HG03135 (cell line): ENCODE results near the gene MT2A.

Experiments
- ATAC-seq: cut with Tn5 transposase; IDR thresholded peaks from one replicate; pipeline ENCODE4 v1.9.1; 2021; ENCODE audit warnings: mild to moderate bottlenecking, moderate library complexity; ENCODE audit not compliant: unreplicated experiment

Gene MT2A

GRCh38 chr16:56594292-56594619, 14.1 kb upstream of the MT2A start:
- no peak for ATAC-seq

- ATAC-seq, result no peak
These were observed 7.9 kb upstream of the MT2A start for GRCh38 chr16:56600398-56600999.

- ATAC-seq, result no peak
These were observed 7.1 kb upstream of the MT2A start for GRCh38 chr16:56601325-56601724.

- ATAC-seq, result no peak
These were observed 4.8 kb upstream of the MT2A start for GRCh38 chr16:56603589-56603988.

- no peak for ATAC-seq
These were observed 3.4 kb upstream of the MT2A start for GRCh38 chr16:56604966-56605365.

GRCh38 chr16:56605475-56605874, 2.9 kb upstream of the MT2A start:
- ATAC-seq, result no peak

GRCh38 chr16:56606071-56606475, 2.3 kb upstream of the MT2A start:
- ATAC-seq, result no peak

- no peak for ATAC-seq
These were observed 1.8 kb upstream of the MT2A start for GRCh38 chr16:56606476-56607108.

GRCh38 chr16:56607109-56607618, 1.2 kb upstream of the MT2A start:
- no peak for ATAC-seq

GRCh38 chr16:56607675-56608042, 725 bp upstream of the MT2A start:
- ATAC-seq, result no peak

- no peak for ATAC-seq
These were observed 585 bp downstream of the MT2A start for GRCh38 chr16:56608876-56609462.

- peak; percentile 40 for ATAC-seq
These were observed 1.1 kb downstream of the MT2A start for GRCh38 chr16:56609463-56609921.

- no peak for ATAC-seq
These were observed 1.7 kb downstream of the MT2A start for GRCh38 chr16:56610017-56610608.

- ATAC-seq, result no peak
These were observed 2.3 kb downstream of the MT2A start for GRCh38 chr16:56610609-56611111.

- ATAC-seq, result no peak
These were observed 3.0 kb downstream of the MT2A start for GRCh38 chr16:56611281-56611833.

GRCh38 chr16:56613706-56614105, 5.3 kb downstream of the MT2A start:
- no peak for ATAC-seq

- no peak for ATAC-seq
These were observed 6.2 kb downstream of the MT2A start for GRCh38 chr16:56614549-56614991.

- ATAC-seq, result no peak
These were observed 7.0 kb downstream of the MT2A start for GRCh38 chr16:56615353-56615752.

- no peak for ATAC-seq
These were observed 8.3 kb downstream of the MT2A start for GRCh38 chr16:56616608-56617211.

GRCh38 chr16:56617212-56618085, 9.1 kb downstream of the MT2A start:
- no peak for ATAC-seq
